ENCODE measurements around the gene SAMD8. TPM values are rescaled to one million over a fixed set of nuclear protein-coding genes. Genes with fewer than 3 reads are reported as not detected.
"Not testable (repeated sequence)": the region's sequence is repeated elsewhere in the genome, so short reads cannot be mapped to it uniquely, and the experiment has no call there.

SAMD8 gene
- total and polyA plus RNA-seq, 2 donors (not counting 3 experiments of a cell fraction or from before 2014, with no cell fraction given): 19.6 to 22.8 TPM

DNA sequence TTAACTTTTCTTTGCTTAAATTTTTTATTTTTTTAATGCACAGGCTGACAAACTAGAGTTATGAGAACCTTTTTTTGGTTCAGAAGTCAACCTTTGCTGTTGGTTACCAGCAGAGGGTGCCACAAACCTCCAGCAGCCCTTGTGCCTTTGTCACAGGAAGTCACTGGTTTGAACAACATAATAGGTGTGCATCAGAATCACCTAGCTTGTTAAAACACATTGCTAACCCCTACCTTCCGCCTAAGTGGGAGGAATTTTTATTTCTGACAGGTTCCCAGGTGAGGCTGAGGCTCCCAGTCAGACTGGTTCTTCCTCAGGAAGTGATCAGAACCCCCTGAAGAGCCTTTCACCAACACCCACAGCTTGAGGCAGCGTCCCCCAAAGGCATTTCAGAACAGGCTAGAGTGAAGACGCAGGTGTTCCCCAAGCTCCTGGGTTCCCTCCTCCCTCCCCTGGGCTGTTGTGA, 76.5 kb downstream of the SAMD8 start:
- H4K20me1 ChIP-seq (replicated peaks; ENCODE audit: control insufficient read depth, extremely low read depth, insufficient read depth, low read length): no peaks in the 10 kb centered on the region
- ChIA-PET POLR2A (no interaction called here), CTCF (interaction anchor here (0.7 to 2.8 kb wide), 15 partner anchors 10 to 84 kb away, joined by 3 to 61 read pairs (median 8); partner anchors contain the start of genes COMTD1, SAMD8 and VDAC2)
- H3K4me2 ChIP-seq (ENCODE audit: insufficient read depth, low read length): no peak overlapping the region
- dilution Hi-C loops (cut with MboI; ENCODE audit: extremely low pct_ligation_motif_present, low sequenced_read_pairs) (no loop called here), intact Hi-C loops (cut with micrococcal nuclease) (loop anchor here (1.0 to 2.0 kb wide), 3 partner anchors 23 to 47 kb away; partner anchors contain the start of genes COMTD1 and VDAC2)
- no peaks in the 10 kb centered on the region for H3K9me1 ChIP-seq (replicated peaks; ENCODE audit: control insufficient read depth, extremely low read depth, insufficient read depth, low read length)
- no peaks in the 10 kb centered on the region for H3K27me3 ChIP-seq (ENCODE audit: control insufficient read depth in 2 of 2, insufficient read depth in 2 of 2, low read length in 2 of 2)
- H3K4me1 ChIP-seq (ENCODE audit: control insufficient read depth, extremely low read depth, insufficient read depth, low read length): peaks cover 7% of the 10 kb centered on the region
- no peaks in the 10 kb centered on the region for H3K9me3 ChIP-seq (replicated peaks; ENCODE audit: control insufficient read depth, insufficient read depth, low read length)
- TF ChIP-seq, protein P1, sequence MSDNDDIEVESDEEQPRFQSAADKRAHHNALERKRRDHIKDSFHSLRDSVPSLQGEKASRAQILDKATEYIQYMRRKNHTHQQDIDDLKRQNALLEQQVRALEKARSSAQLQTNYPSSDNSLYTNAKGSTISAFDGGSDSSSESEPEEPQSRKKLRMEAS (IDR thresholded peaks at IDR 0.05; ENCODE audit: insufficient read depth, insufficient read length): no peak
- TF ChIP-seq JUN (IDR thresholded peaks at IDR 0.05; ENCODE audit: borderline replicate concordance, insufficient read depth, insufficient read length, low read depth) (no peak), FOS (IDR thresholded peaks at IDR 0.05; ENCODE audit: borderline replicate concordance, insufficient read depth, low read length) (no peak), POLR2AphosphoS5 (IDR thresholded peaks at IDR 0.05; ENCODE audit: insufficient read depth, low read depth, low read length) (no peak)
- TF ChIP-seq, protein P2, sequence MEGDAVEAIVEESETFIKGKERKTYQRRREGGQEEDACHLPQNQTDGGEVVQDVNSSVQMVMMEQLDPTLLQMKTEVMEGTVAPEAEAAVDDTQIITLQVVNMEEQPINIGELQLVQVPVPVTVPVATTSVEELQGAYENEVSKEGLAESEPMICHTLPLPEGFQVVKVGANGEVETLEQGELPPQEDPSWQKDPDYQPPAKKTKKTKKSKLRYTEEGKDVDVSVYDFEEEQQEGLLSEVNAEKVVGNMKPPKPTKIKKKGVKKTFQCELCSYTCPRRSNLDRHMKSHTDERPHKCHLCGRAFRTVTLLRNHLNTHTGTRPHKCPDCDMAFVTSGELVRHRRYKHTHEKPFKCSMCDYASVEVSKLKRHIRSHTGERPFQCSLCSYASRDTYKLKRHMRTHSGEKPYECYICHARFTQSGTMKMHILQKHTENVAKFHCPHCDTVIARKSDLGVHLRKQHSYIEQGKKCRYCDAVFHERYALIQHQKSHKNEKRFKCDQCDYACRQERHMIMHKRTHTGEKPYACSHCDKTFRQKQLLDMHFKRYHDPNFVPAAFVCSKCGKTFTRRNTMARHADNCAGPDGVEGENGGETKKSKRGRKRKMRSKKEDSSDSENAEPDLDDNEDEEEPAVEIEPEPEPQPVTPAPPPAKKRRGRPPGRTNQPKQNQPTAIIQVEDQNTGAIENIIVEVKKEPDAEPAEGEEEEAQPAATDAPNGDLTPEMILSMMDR (IDR thresholded peaks at IDR 0.05; ENCODE audit: extremely low read depth in 1 of 2, insufficient read depth in 1 of 2, low read depth in 1 of 2, low read length in 2 of 2): peak; percentile 62 to 73
- H3K4me3 ChIP-seq (replicated peaks in 1 of 3; ENCODE audit: insufficient read depth in 1 of 3, low read depth in 1 of 3, low read length in 3 of 3): no peak overlapping the region
- BruUV-seq (replicated peaks): no TSS peak
- FAIRE-seq (peak; percentile 90), DNase-seq (ENCODE audit: low read depth, low spot score) (peak; percentile 66)
- no peaks in the 10 kb centered on the region for H3K79me2 ChIP-seq (ENCODE audit: control insufficient read depth, insufficient read depth, low read length)
- no peak overlapping the region for H3K9ac ChIP-seq (replicated peaks; ENCODE audit: extremely low read depth, insufficient read depth, low read length)
- no peak overlapping the region for H3K27ac ChIP-seq (ENCODE audit: insufficient read depth, low read depth, low read length)
- H3K36me3 ChIP-seq (ENCODE audit: control insufficient read depth in 2 of 2, extremely low read depth in 1 of 2, insufficient read depth in 2 of 2, low read length in 2 of 2): peaks cover 0 to 2% of the 10 kb centered on the region in 2 experiments
- no peak overlapping the region for H2AFZ ChIP-seq (ENCODE audit: low read depth, low read length)

DNA sequence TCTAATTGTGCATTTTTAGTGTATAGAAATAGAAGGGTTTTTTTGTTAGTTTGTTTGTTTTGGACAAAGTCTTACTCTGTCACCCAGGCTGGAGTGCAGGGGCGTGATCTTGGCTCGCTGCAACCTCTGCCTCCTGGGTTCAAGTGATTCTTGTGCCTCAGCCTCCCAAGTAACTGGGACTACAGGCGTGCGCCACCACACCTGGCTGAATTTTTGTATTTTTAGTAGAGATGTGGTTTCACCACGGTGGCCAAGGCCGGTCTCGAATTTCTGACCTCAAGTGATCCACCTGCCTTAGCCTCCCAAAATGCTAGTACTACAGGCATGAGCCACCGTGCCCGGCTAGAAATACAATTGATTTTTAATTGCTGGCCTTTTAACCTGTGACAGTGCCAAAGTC, 77.1 kb downstream of the SAMD8 start:
- H3K27ac ChIP-seq (ENCODE audit: insufficient read depth, low read depth, low read length); BruUV-seq (replicated peaks); H3K27me3 ChIP-seq (ENCODE audit: control insufficient read depth in 2 of 2, insufficient read depth in 2 of 2, low read length in 2 of 2); H3K4me2 ChIP-seq (ENCODE audit: insufficient read depth, low read length); H4K20me1 ChIP-seq (replicated peaks; ENCODE audit: control insufficient read depth, extremely low read depth, insufficient read depth, low read length); H2AFZ ChIP-seq (ENCODE audit: low read depth, low read length); H3K36me3 ChIP-seq (ENCODE audit: control insufficient read depth in 2 of 2, extremely low read depth in 1 of 2, insufficient read depth in 2 of 2, low read length in 2 of 2); H3K9ac ChIP-seq (replicated peaks; ENCODE audit: extremely low read depth, insufficient read depth, low read length); DNase-seq (ENCODE audit: low read depth, low spot score); H3K9me3 ChIP-seq (replicated peaks; ENCODE audit: control insufficient read depth, insufficient read depth, low read length); H3K9me1 ChIP-seq (replicated peaks; ENCODE audit: control insufficient read depth, extremely low read depth, insufficient read depth, low read length); H3K4me1 ChIP-seq (ENCODE audit: control insufficient read depth, extremely low read depth, insufficient read depth, low read length); H3K79me2 ChIP-seq (ENCODE audit: control insufficient read depth, insufficient read depth, low read length); dilution Hi-C loops (cut with MboI; ENCODE audit: extremely low pct_ligation_motif_present, low sequenced_read_pairs); FAIRE-seq; H3K4me3 ChIP-seq (replicated peaks in 1 of 3; ENCODE audit: insufficient read depth in 1 of 3, low read depth in 1 of 3, low read length in 3 of 3); POLR2A ChIA-PET: not testable (repeated sequence)
- intact Hi-C loops (cut with micrococcal nuclease): loop anchor here (1.0 to 2.0 kb wide), 3 partner anchors 22 to 47 kb away; partner anchors contain the start of genes COMTD1 and VDAC2
- CTCF ChIA-PET: interaction anchor here (0.9 to 2.8 kb wide), 13 partner anchors 9 to 77 kb away, joined by 3 to 61 read pairs (median 13); partner anchors contain the start of genes COMTD1, SAMD8 and VDAC2
